Gastrocnemius medialis (tissue), 4 donors: ENCODE measurements around the gene ETFBKMT. TPM values are rescaled to one million over a fixed set of nuclear protein-coding genes. Genes with fewer than 3 reads are reported as not detected.
A peak's percentile ranks its signal among the peaks of the same experiment; 100 is the strongest.

Experiments used
- ATAC-seq, 2 donors: fragments of 150-250 bp; one replicate each; pipeline ENCODE4 v1.9.1; 2016
- DNase-seq, 2 donors: peaks; one replicate each; pipeline ENCODE4 v3.0.0-alpha.2; 2019
- H3K27ac ChIP-seq, 4 donors: fragments of 200-600 bp; sonication (generic); 1 replicate in 1 of 4; 2 replicates in 3 of 4; pipeline ENCODE4 v1.5.1; 2016 to 2018; ENCODE audit warnings: mild to moderate bottlenecking in 2 of 4, moderate library complexity in 1 of 4
- H3K27me3 ChIP-seq, 3 donors: fragments of 200-600 bp; sonication (generic) in 2 of 3; 1 replicate in 1 of 3; 2 replicates in 2 of 3; pipeline versions ENCODE4 v1.5.1 to v1.6.0; 2016 to 2019; ENCODE audit warnings: mild to moderate bottlenecking in 1 of 3, moderate library complexity in 1 of 3
- H3K36me3 ChIP-seq, 2 donors: fragments of 200-600 bp; sonication (generic) in 1 of 2; one replicate each; pipeline ENCODE4 v1.5.1; 2017 to 2018
- H3K4me1 ChIP-seq, 2 donors: fragments of 200-600 bp; sonication (generic) in 1 of 2; one replicate each; pipeline ENCODE4 v1.5.1; 2016 to 2017; ENCODE audit warnings: mild to moderate bottlenecking in 2 of 2
- H3K4me3 ChIP-seq, 4 donors: fragments of 200-600 bp; sonication (generic) in 3 of 4; 1 replicate in 1 of 4; 2 replicates in 3 of 4; pipeline ENCODE4 v1.5.1; 2016 to 2019; ENCODE audit warnings: mild to moderate bottlenecking in 2 of 4
- H3K9me3 ChIP-seq, 3 donors: fragments of 200-600 bp; sonication (generic) in 2 of 3; 1 replicate in 1 of 3; 2 replicates in 2 of 3; pipeline ENCODE4 v1.5.1; 2016 to 2019
- CTCF ChIP-seq, 5 experiments: fragments of 450-650 bp in 3 of 5; fragments of 200-600 bp in 2 of 5; sonication (generic) in 2 of 5; IDR thresholded peaks in 4 of 5; conservative IDR thresholded peaks in 1 of 5; 1 replicate in 4 of 5; 2 replicates in 1 of 5; pipeline ENCODE4 v1.5.1; 2016 to 2019; ENCODE audit warnings: antibody characterized with exemption in 5 of 5, mild to moderate bottlenecking in 3 of 5, moderate library complexity in 3 of 5
- POLR2A ChIP-seq, 2 donors: fragments of 450-650 bp; IDR thresholded peaks; one replicate each; pipeline ENCODE4 v1.6.1; 2017; ENCODE audit warnings: antibody characterized with exemption in 2 of 2, mild to moderate bottlenecking in 2 of 2, moderate library complexity in 2 of 2
- in situ Hi-C, 4 donors: fragments of 200-750 bp; cut with MboI; loops; one replicate each; pipeline versions ENCODE4 v1.15.0 to v1.8.0; 2017; ENCODE audit warnings: low sequenced_read_pairs in 4 of 4
- intact Hi-C: fragments of 100-400 bp; cut with DNase I; formaldehyde crosslinking; loops from one replicate; pipeline ENCODE4 v1.15.1; 2023; ENCODE audit warnings: low total_unique reads
- total RNA-seq, 4 donors: library from RNA; depleted of rRNA; stranded (reverse); fragments of >200 nt; gene quantifications; one replicate each; pipeline versions ENCODE4 v1.1.0 to v1.2.3, GENCODE V29; 2016

The ETFBKMT gene
- total RNA-seq, 4 donors from 2014 or later: 2.6 to 13.5 (median 5.0) TPM

GRCh38 chr12:31651893-31652521 lies 7.5 kb upstream of the ETFBKMT start:
- in situ Hi-C loops (loop anchor here (10.0 to 25.0 kb wide), 5 partner anchors 310 to 1035 kb away; partner anchors contain the start of genes RESF1 (in 2 of the 4) and DNM1L (in 1 of the 4)), intact Hi-C loops (loop anchor here (10.0 kb wide), 1 partner anchor 453 kb away; the partner anchor contains the start of gene BICD1)
- Histone ChIP-seq H3K27me3 (no peaks in the 10 kb centered on the region), H3K4me3 (no peak overlapping the region), H3K4me1 (peaks cover 0 to 10% of the 10 kb centered on the region in 2 donors), H3K9me3 (no peaks in the 10 kb centered on the region), H3K36me3 (no peaks in the 10 kb centered on the region), H3K27ac (no peak overlapping the region)
- TF ChIP-seq POLR2A (IDR thresholded peaks at IDR 0.05) (no peak), CTCF (IDR thresholded peaks at IDR 0.05 in 4 of 5, conservative IDR thresholded peaks at IDR 0.05 in 1 of 5) (no peak)
- ATAC-seq: no peak
- DNase-seq: no peak

- no peak overlapping the region for H3K4me3 ChIP-seq
- in situ Hi-C loops (loop anchor here (10.0 to 25.0 kb wide), 5 partner anchors 307 to 1032 kb away; partner anchors contain the start of genes RESF1 (in 2 of the 4) and DNM1L (in 1 of the 4)), intact Hi-C loops (loop anchor here (5.0 to 10.0 kb wide), 3 partner anchors 328 to 657 kb away; partner anchors contain the start of genes BICD1 and SINHCAF)
These were observed 4.3 kb upstream of the ETFBKMT start for GRCh38 chr12:31655208-31655607.

GRCh38 chr12:31655792-31656191 lies 3.7 kb upstream of the ETFBKMT start:
- H3K27me3 ChIP-seq: no peaks in the 10 kb centered on the region
- peaks cover 4 to 15% of the 10 kb centered on the region in 2 donors for H3K4me1 ChIP-seq
- TF ChIP-seq POLR2A (IDR thresholded peaks at IDR 0.05) (no peak), CTCF (IDR thresholded peaks at IDR 0.05 in 4 of 5, conservative IDR thresholded peaks at IDR 0.05 in 1 of 5) (no peak)
- DNase-seq (no peak), ATAC-seq (no peak)
- no peak overlapping the region for H3K4me3 ChIP-seq
- in situ Hi-C loops (loop anchor here (10.0 to 25.0 kb wide), 5 partner anchors 307 to 1032 kb away; partner anchors contain the start of genes RESF1 (in 2 of the 4) and DNM1L (in 1 of the 4)), intact Hi-C loops (loop anchor here (5.0 to 10.0 kb wide), 3 partner anchors 328 to 657 kb away; partner anchors contain the start of genes BICD1 and SINHCAF)
- H3K27ac ChIP-seq: no peak overlapping the region
- no peaks in the 10 kb centered on the region for H3K9me3 ChIP-seq
- no peaks in the 10 kb centered on the region for H3K36me3 ChIP-seq

More at GRCh38 chr12:31655208-31655607, 4.3 kb upstream of the ETFBKMT start:
- Histone ChIP-seq H3K4me1 (peaks cover 4 to 12% of the 10 kb centered on the region in 2 donors), H3K36me3 (no peaks in the 10 kb centered on the region), H3K27ac (no peak overlapping the region), H3K9me3 (no peaks in the 10 kb centered on the region), H3K27me3 (no peaks in the 10 kb centered on the region)
- TF ChIP-seq POLR2A (IDR thresholded peaks at IDR 0.05) (no peak), CTCF (IDR thresholded peaks at IDR 0.05 in 4 of 5, conservative IDR thresholded peaks at IDR 0.05 in 1 of 5) (no peak)
- no peak for ATAC-seq
- no peak for DNase-seq

GRCh38 chr12:31658471-31659086 lies 909 bp upstream of the ETFBKMT start:
- intact Hi-C loops: loop anchor here (1.0 to 10.0 kb wide), 5 partner anchors 70 to 654 kb away; partner anchors contain the start of genes BICD1, RESF1 and SINHCAF
- ATAC-seq (peak in 1 of 2 donors; percentile 2), DNase-seq (no peak)
- Histone ChIP-seq H3K27me3 (no peaks in the 10 kb centered on the region), H3K36me3 (peaks cover 0 to 13% of the 10 kb centered on the region in 2 donors), H3K4me3 (peak overlapping the region; percentile 75 to 96 (median 90)), H3K4me1 (peaks cover 4 to 12% of the 10 kb centered on the region in 2 donors), H3K9me3 (no peaks in the 10 kb centered on the region), H3K27ac (peak overlapping the region; percentile 89 to 98 (median 95))
- in situ Hi-C loops: loop anchor here (10.0 to 25.0 kb wide), 5 partner anchors 304 to 1029 kb away; partner anchors contain the start of genes RESF1 (in 2 of the 4) and DNM1L (in 1 of the 4)
- TF ChIP-seq POLR2A (IDR thresholded peaks at IDR 0.05) (no peak), CTCF (IDR thresholded peaks at IDR 0.05 in 4 of 5, conservative IDR thresholded peaks at IDR 0.05 in 1 of 5) (no peak)
